ENCODE measurements around the gene VCL. TPM values are rescaled to one million over a fixed set of nuclear protein-coding genes. Genes with fewer than 3 reads are reported as not detected.
A peak's percentile ranks its signal among the peaks of the same experiment; 100 is the strongest.

VCL gene
- total RNA-seq, 4 donors from 2014 or later, result 71.9 to 151 (median 112) TPM

DNA sequence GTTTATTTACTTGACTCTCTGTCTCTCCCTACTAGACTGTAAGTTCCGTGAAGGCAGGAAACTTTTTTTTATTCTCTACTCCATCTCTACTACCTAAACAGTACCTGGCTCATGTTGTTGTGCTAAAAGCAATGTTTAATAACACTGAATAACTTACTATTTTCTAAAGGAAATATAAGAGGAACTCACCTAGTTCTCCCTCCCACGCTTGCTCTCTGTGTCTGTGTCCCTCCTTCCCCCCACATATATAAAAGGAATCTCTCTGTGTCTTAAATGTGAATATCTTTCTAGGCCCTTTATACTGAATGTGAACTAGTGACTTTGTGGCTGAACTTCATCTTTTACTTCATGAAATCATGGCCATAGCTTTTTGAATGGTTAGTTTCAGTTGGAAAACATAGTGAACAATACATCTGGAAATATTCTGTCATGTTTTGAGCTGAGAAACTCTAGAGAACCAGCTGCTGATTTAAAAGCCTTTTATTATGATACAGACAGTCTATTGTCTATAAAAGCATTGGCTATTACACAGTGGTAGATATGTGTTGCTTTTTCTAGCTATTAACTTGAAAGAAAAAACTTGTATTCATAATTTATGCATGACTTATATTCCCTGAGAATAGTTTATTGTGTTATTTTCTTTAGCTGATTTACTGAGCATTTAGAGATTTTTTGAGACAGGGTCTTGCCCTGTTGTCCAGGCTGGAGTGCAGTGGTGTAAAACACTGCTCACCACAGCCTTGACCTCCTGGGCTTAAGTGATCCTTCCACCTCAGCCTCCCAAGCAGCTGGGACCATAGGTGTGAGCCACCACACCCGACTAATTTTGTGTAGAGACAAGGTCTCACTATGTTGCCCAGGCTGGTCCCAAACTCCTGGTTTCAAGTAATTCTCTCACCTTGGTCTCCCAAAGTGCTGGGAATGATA lies 42.5 kb downstream of the VCL start:
- Histone ChIP-seq H3K4me3 (replicated peaks in 1 of 3) (no peak overlapping the region), H3K27me3 (no peaks in the 10 kb centered on the region), H3K27ac (peak overlapping the region; percentile 46 to 85 (median 81)), H3K4me1 (peaks cover 22 to 31% of the 10 kb centered on the region in 2 donors), H3K9me3 (no peaks in the 10 kb centered on the region), H3K36me3 (no peaks in the 10 kb centered on the region)
- 50 to 74% methylated on average over 3 of the region's 3 CpGs for WGBS, 2 donors
- no peak for TF ChIP-seq POLR2A (IDR thresholded peaks at IDR 0.05)
- TF ChIP-seq, protein P1, sequence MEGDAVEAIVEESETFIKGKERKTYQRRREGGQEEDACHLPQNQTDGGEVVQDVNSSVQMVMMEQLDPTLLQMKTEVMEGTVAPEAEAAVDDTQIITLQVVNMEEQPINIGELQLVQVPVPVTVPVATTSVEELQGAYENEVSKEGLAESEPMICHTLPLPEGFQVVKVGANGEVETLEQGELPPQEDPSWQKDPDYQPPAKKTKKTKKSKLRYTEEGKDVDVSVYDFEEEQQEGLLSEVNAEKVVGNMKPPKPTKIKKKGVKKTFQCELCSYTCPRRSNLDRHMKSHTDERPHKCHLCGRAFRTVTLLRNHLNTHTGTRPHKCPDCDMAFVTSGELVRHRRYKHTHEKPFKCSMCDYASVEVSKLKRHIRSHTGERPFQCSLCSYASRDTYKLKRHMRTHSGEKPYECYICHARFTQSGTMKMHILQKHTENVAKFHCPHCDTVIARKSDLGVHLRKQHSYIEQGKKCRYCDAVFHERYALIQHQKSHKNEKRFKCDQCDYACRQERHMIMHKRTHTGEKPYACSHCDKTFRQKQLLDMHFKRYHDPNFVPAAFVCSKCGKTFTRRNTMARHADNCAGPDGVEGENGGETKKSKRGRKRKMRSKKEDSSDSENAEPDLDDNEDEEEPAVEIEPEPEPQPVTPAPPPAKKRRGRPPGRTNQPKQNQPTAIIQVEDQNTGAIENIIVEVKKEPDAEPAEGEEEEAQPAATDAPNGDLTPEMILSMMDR (IDR thresholded peaks at IDR 0.05), result no peak
- intact Hi-C loops (cut with DNase I), result no loop called here
- DNase-seq, result no peak

DNA sequence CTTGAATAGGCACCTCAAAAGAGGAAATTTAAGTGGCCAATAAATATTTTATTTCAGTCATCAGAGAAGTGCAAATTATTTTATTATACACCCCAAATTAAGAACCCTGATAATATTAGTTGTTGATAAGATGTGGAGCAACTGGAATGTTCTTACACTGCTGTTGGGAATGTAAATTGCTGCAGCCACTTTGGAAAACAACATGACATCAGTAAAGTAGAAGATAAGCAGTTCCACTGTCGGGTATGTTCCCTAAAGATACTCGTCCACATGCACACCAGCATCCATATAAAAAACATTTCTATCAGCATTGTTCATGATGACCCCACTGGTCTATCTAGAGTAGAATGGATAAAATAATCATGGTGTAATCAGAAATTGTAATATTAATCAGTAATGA lies 46.5 kb downstream of the VCL start:
- Histone ChIP-seq H3K4me1 (peaks cover 31 to 44% of the 10 kb centered on the region in 2 donors), H3K36me3 (no peaks in the 10 kb centered on the region), H3K27me3 (no peaks in the 10 kb centered on the region), H3K4me3 (replicated peaks in 1 of 3) (no peak overlapping the region), H3K9me3 (no peaks in the 10 kb centered on the region), H3K27ac (no peak overlapping the region)
- TF ChIP-seq, protein P1 (IDR thresholded peaks at IDR 0.05), result no peak
- no peak for TF ChIP-seq POLR2A (IDR thresholded peaks at IDR 0.05)
- intact Hi-C loops (cut with DNase I), result no loop called here
- DNase-seq, result no peak
- WGBS, 2 donors, result 95 to 96% methylated on average over 2 of the region's 2 CpGs

DNA sequence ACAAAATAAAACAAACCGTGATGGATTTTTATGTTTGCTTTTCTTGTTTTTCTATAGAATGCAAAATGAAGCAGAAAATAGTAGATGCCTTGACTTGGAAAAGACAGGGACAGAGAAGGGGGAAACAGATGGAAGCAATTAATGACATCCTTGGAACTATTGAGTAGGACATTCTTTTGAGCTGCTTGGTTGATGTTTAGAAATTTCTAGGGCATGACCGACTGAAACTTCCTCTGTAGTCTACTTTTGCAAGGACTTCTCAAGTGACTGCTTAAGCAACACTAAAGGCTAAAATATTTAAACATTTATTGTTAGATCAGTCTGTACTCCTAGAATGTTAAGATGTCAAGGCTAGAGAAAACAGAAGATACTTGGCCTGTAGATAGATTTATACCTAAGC lies 49.4 kb downstream of the VCL start:
- H3K36me3 ChIP-seq, result no peaks in the 10 kb centered on the region
- H3K4me3 ChIP-seq (replicated peaks in 1 of 3), result no peak overlapping the region
- no peaks in the 10 kb centered on the region for H3K27me3 ChIP-seq
- peaks cover 24 to 39% of the 10 kb centered on the region in 2 donors for H3K4me1 ChIP-seq
- H3K27ac ChIP-seq, result peak overlapping the region; percentile 66 to 74 (median 71)
- intact Hi-C loops (cut with DNase I), result no loop called here
- no peaks in the 10 kb centered on the region for H3K9me3 ChIP-seq
- TF ChIP-seq, protein P1 (IDR thresholded peaks at IDR 0.05), result no peak
- TF ChIP-seq POLR2A (IDR thresholded peaks at IDR 0.05), result no peak
- 27 to 28% methylated on average over 2 of the region's 2 CpGs for WGBS, 2 donors
- no peak for DNase-seq

DNA sequence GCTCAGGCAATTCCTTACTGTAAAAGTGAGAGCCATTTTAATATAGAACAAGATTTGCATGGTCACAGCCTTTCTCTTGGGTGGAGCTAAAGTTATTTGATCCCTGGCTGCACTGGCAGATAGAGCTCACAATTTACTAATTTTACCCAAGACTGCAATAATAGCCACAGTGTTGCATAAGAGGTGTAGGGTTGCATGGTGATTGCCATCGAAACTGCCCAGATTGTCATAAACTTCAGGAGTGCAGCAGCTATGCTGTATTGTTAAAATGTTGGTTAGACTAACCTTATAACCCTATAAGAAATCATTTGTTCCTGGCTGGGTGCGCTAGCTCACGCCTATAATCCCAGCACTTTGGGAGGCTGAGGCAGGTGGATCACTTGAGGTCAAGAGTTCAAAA lies 50.0 kb downstream of the VCL start:
- peaks cover 24 to 39% of the 10 kb centered on the region in 2 donors for H3K4me1 ChIP-seq
- TF ChIP-seq, protein P1 (IDR thresholded peaks at IDR 0.05), result no peak
- TF ChIP-seq POLR2A (IDR thresholded peaks at IDR 0.05), result no peak

DNA sequence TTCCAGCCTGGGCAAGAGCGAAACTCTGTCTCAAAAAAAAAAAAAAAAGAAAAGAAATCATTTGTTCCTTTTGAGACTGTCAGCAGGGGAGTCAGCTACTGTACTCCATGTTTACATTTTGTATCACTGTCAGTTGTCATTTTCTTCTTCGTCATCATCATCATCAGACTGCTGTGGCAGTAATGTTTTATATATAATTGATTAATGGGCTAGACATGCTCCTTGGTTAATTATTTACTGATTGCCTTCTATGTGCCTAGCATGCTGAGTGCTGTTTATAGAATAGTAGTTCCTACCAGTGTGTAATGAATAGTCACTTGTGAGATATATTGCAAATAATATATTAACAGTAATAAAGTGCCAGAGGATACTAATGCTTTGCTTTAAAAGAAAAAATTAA lies 50.5 kb downstream of the VCL start:
- intact Hi-C loops (cut with DNase I), result no loop called here
- Histone ChIP-seq H3K27ac (no peak overlapping the region), H3K9me3 (no peaks in the 10 kb centered on the region), H3K27me3 (no peaks in the 10 kb centered on the region), H3K4me3 (replicated peaks in 1 of 3) (no peak overlapping the region), H3K36me3 (no peaks in the 10 kb centered on the region), H3K4me1 (peaks cover 24 to 39% of the 10 kb centered on the region in 2 donors)
- TF ChIP-seq POLR2A (IDR thresholded peaks at IDR 0.05), result no peak
- TF ChIP-seq, protein P1 (IDR thresholded peaks at IDR 0.05), result no peak
- WGBS, 2 donors, result 99% methylated on average over 2 of the region's 2 CpGs
- DNase-seq, result no peak

More for the DNA sequence above, 50.0 kb downstream of the VCL start:
- Histone ChIP-seq H3K4me3 (replicated peaks in 1 of 3) (no peak overlapping the region), H3K9me3 (no peaks in the 10 kb centered on the region), H3K36me3 (no peaks in the 10 kb centered on the region), H3K27ac (peak overlapping the region; percentile 65 to 74 (median 66)), H3K27me3 (no peaks in the 10 kb centered on the region)
- WGBS, 2 donors, result 84 to 86% methylated on average over 3 of the region's 3 CpGs
- intact Hi-C loops (cut with DNase I), result no loop called here
- DNase-seq, result no peak

Data from thyroid gland (tissue), 4 donors.